K562 (cell line): ENCODE measurements around the gene AJUBA. TPM values are rescaled to one million over a fixed set of nuclear protein-coding genes. Genes with fewer than 3 reads are reported as not detected.
A peak's percentile ranks its signal among the peaks of the same experiment; 100 is the strongest.

ENCODE experiments used
- GABPA ChIP-seq: fragments of 200-800 bp; sonication (Bioruptor generic); conservative IDR thresholded peaks from 2 replicates; pipeline ENCODE4 v1.6.1; 2016; ENCODE audit warnings: low read depth, missing genetic modification characterization, missing compliant biosample characterization
- HDAC1 ChIP-seq, 2 experiments: fragments of 450-650 bp; IDR thresholded peaks; 2 replicates each; pipeline ENCODE4 v1.6.1; 2016 to 2017; ENCODE audit warnings: inconsistent platforms in 1 of 2, mild to moderate bottlenecking in 1 of 2, moderate library complexity in 1 of 2
- PATZ1 ChIP-seq: fragments of 250-450 bp; sonication (Bioruptor Pico); IDR thresholded peaks from 2 replicates; pipeline ENCODE4 v1.5.0; 2020; ENCODE audit warnings: mild to moderate bottlenecking, borderline replicate concordance
- SPI1 ChIP-seq: IDR thresholded peaks from 2 replicates; pipeline ENCODE4 v1.6.1; 2011; ENCODE audit warnings: low read depth, low read length, control low read depth, borderline replicate concordance
- ZBTB40 ChIP-seq, 2 experiments: fragments of 450-650 bp in 1 of 2; sonication (generic) in 1 of 2; formaldehyde crosslinking in 1 of 2; IDR thresholded peaks; 2 replicates each; pipeline versions ENCODE4 v1.7.1 to v1.9.0; 2016 to 2022; ENCODE audit warnings: inconsistent platforms in 1 of 2, mild to moderate bottlenecking in 1 of 2, missing genetic modification reagents in 1 of 2
- ZKSCAN1 ChIP-seq: fragments of 150-350 bp; IDR thresholded peaks from 2 replicates; pipeline ENCODE4 v1.6.1; 2016; ENCODE audit warnings: low read depth, low read length
- polyA plus RNA-seq, 8 experiments: library from polyadenylated mRNA; depleted of rRNA in 4 of 8; stranded (reverse) in 5 of 8; unstranded in 3 of 8; fragments of >200 nt; fragmentation: Nextera tagmentation in 2 of 8; fragmentation: Illumina TruSeq in 1 of 8; extraction: Ambion mirVana in 2 of 8; extraction: Trizol in 1 of 8; gene quantifications; 2 replicates each; pipeline versions ENCODE4 v1.2.1 to v1.2.3, GENCODE V29; 2011 to 2014; ENCODE audit warnings: inconsistent platforms in 1 of 8, missing spikeins in 1 of 8
- total RNA-seq, 7 experiments: library from RNA; depleted of rRNA in 6 of 7; stranded (reverse); fragments of >200 nt in 6 of 7; fragmentation: Illumina TruSeq in 2 of 7; extraction: Trizol in 2 of 7; gene quantifications; 2 replicates each; pipeline versions ENCODE4 v1.2.1 to v1.2.3, GENCODE V29; 2011 to 2021; ENCODE audit warnings: low replicate concordance in 1 of 7
- TF ChIP-seq, protein P1 (sequence below): fragments of 450-650 bp; IDR thresholded peaks from 2 replicates; pipeline ENCODE4 v1.6.1; 2016; ENCODE audit warnings: low read depth, mild to moderate bottlenecking, moderate library complexity
- TF ChIP-seq, protein P2 (sequence below): fragments of 250-450 bp; sonication (Bioruptor Pico); IDR thresholded peaks from 2 replicates; pipeline ENCODE4 v1.9.0; 2021; ENCODE audit warnings: mild to moderate bottlenecking
- TF ChIP-seq, protein P3 (sequence below): fragments of 200-800 bp; sonication (Bioruptor generic); IDR thresholded peaks from 2 replicates; pipeline ENCODE4 v1.6.1; 2017; ENCODE audit warnings: missing genetic modification characterization, missing compliant biosample characterization

Gene AJUBA
- total and polyA plus RNA-seq, 9 of the 15 experiments (the other 6 are each of a cell fraction or from before 2014, with no cell fraction given), result 0.73 to 4.7 (median 2.8) TPM

- TF ChIP-seq ZBTB40 (IDR thresholded peaks at IDR 0.05) (peak; percentile 31), ZBTB40 (CRISPR knock-in tag; IDR thresholded peaks at IDR 0.05) (no peak), ZKSCAN1 (no peak), GABPA (tag) (0 out of 2 replicates have a peak, but pooled peaks have one; percentile 9), HDAC1 (IDR thresholded peaks at IDR 0.05) (peak in 1 of 2 experiments; percentile 66; a peak in 2 of 4 replicates), SPI1 (peak; percentile 73), PATZ1 (no peak)
- TF ChIP-seq, protein P1, sequence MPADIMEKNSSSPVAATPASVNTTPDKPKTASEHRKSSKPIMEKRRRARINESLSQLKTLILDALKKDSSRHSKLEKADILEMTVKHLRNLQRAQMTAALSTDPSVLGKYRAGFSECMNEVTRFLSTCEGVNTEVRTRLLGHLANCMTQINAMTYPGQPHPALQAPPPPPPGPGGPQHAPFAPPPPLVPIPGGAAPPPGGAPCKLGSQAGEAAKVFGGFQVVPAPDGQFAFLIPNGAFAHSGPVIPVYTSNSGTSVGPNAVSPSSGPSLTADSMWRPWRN, result peak; percentile 55; the same call in 1 of the 2 replicates
- TF ChIP-seq, protein P2, sequence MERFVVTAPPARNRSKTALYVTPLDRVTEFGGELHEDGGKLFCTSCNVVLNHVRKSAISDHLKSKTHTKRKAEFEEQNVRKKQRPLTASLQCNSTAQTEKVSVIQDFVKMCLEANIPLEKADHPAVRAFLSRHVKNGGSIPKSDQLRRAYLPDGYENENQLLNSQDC (CRISPR knock-in tag), result no peak
- TF ChIP-seq, protein P3, sequence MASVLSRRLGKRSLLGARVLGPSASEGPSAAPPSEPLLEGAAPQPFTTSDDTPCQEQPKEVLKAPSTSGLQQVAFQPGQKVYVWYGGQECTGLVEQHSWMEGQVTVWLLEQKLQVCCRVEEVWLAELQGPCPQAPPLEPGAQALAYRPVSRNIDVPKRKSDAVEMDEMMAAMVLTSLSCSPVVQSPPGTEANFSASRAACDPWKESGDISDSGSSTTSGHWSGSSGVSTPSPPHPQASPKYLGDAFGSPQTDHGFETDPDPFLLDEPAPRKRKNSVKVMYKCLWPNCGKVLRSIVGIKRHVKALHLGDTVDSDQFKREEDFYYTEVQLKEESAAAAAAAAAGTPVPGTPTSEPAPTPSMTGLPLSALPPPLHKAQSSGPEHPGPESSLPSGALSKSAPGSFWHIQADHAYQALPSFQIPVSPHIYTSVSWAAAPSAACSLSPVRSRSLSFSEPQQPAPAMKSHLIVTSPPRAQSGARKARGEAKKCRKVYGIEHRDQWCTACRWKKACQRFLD (CRISPR knock-in tag), result no peak; the same call in 1 of the 2 replicates
These were observed 27.8 kb upstream of the AJUBA start, which contains the start of gene C14orf93 (continued) for GRCh38 chr14:23009939-23010726.
